GM19025 (cell line): ENCODE data around the gene NAV2.

Experiments
- ATAC-seq: cut with Tn5 transposase; IDR thresholded peaks from one replicate; pipeline ENCODE4 v1.9.1; 2021; ENCODE audit warnings: mild to moderate bottlenecking, low read depth, moderate library complexity; ENCODE audit not compliant: unreplicated experiment

Gene NAV2

GRCh38 chr11:19849947-19850593 is 137.4 kb downstream of the NAV2 start:
- ATAC-seq, result no peak

GRCh38 chr11:19852288-19852687 is 139.7 kb downstream of the NAV2 start:
- ATAC-seq, result no peak

- ATAC-seq, result no peak
Measured at GRCh38 chr11:19853016-19853415, 140.4 kb downstream of the NAV2 start.

GRCh38 chr11:19853920-19854319 is 141.3 kb downstream of the NAV2 start:
- no peak for ATAC-seq

- ATAC-seq, result no peak
Measured at GRCh38 chr11:19861171-19861570, 148.5 kb downstream of the NAV2 start.

GRCh38 chr11:19862091-19862490 is 149.5 kb downstream of the NAV2 start:
- no peak for ATAC-seq

- no peak for ATAC-seq
Measured at GRCh38 chr11:19864141-19865140, 151.8 kb downstream of the NAV2 start.

GRCh38 chr11:19866037-19866436 is 153.4 kb downstream of the NAV2 start:
- ATAC-seq, result no peak

- no peak for ATAC-seq
Measured at GRCh38 chr11:19866521-19866920, 153.9 kb downstream of the NAV2 start.

GRCh38 chr11:19867064-19867463 is 154.4 kb downstream of the NAV2 start:
- ATAC-seq, result no peak

- ATAC-seq, result no peak
Measured at GRCh38 chr11:19868281-19868821, 155.7 kb downstream of the NAV2 start.

GRCh38 chr11:19868871-19869270 is 156.2 kb downstream of the NAV2 start:
- ATAC-seq, result no peak

GRCh38 chr11:19869466-19869865 is 156.8 kb downstream of the NAV2 start:
- no peak for ATAC-seq

GRCh38 chr11:19869946-19870589 is 157.4 kb downstream of the NAV2 start:
- ATAC-seq, result no peak

GRCh38 chr11:19871531-19871930 is 158.9 kb downstream of the NAV2 start:
- ATAC-seq, result no peak

GRCh38 chr11:19872512-19873145 is 160.0 kb downstream of the NAV2 start:
- no peak for ATAC-seq

- no peak for ATAC-seq
Measured at GRCh38 chr11:19873730-19874129, 161.1 kb downstream of the NAV2 start.

- no peak for ATAC-seq
Measured at GRCh38 chr11:19874266-19874665, 161.6 kb downstream of the NAV2 start.

GRCh38 chr11:19876750-19877149 is 164.1 kb downstream of the NAV2 start:
- ATAC-seq, result no peak

- ATAC-seq, result no peak
Measured at GRCh38 chr11:19878520-19878919, 165.9 kb downstream of the NAV2 start.
